ENCODE data around the gene NIBAN1. TPM values are rescaled to one million over a fixed set of nuclear protein-coding genes. Genes with fewer than 3 reads are reported as not detected.

NIBAN1 gene
- total RNA-seq, 1 donor from 2014 or later, result 27.5 TPM

DNA sequence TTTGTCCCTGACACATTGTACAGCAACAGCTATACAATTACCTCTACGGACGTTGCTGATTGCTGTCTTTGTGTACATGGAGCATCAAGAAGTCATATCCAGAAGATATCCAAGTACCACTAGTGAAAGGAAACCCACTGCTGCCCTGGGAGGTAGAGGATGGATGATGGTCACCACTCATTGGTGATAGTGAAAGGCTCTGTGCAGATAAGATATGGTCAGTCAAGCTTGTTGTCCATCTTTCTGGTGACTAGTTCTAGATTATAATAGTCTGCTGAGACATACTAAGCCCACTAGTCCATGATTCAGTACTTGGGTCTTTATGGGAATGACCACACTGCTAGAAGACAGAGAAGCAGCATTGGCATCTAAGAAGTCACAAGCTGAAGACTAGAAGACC lies 30.3 kb downstream of the NIBAN1 start:
- no peak for ATAC-seq

DNA sequence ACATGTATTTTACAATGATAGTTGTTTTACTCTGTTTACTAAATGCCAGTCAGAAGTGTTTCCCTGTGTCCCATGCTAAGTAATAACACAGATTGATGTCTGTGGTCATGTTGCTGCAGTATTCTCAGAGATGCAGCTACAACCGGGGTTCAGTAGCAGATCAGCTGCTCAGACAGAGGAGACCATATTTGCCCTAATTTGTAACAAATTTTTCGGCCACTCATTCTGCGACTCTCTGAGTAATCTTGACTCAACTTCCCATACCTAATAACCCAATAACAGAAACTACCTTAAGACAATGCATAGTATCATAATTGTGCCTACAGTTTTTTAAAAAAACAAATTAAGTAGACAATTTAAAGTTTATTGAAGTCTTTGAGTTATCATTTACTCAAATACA lies 32.6 kb downstream of the NIBAN1 start:
- ATAC-seq, result no peak

DNA sequence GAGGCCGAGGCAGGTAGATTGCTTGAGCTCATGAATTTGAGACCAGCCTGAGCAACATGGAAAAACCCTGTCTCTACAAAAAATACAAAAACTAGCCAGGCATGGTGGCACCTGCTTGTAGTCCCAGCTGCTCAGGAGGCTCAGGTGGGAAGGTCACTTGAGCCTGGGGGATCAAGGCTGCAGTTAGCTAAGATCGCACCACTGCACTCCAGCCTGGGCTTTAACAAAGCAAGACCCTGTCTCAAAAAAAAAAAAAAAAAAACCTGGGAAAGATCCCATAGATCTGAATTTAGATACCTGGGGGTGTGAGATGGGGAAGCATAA lies 32.9 kb downstream of the NIBAN1 start:
- ATAC-seq, result no peak

DNA sequence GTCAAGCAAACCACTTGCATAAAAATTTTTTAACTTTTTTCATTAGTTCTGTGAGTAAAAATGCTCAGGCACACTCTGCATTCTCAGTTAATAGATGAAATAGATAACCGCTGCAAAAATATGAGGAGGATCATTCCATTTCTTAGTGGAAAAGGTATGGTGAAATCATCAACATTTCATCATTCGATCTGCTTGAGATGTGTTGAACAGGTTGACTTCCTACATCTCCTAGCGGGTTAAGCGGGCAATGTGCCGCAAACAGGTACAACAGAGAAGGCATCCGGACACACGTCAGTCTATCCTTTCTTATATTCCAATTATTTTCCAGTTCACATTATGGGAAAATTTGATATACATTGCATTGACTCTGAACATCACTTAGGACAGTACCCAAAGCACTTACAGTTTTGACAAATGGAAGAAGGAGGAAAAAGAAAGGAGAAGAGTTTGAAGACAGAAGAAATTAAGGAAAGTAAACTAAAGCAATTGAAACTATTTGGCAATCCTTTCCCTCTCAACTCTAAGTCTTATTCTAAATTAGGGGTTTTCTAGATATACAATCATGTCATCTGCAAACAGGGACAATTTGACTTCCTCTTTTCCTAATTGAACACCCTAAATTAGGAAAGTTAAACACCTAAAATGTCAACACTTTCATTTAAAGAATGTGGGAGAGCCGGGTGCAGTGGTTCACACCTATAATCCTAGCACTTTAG lies 33.5 kb downstream of the NIBAN1 start:
- no peak for ATAC-seq

DNA sequence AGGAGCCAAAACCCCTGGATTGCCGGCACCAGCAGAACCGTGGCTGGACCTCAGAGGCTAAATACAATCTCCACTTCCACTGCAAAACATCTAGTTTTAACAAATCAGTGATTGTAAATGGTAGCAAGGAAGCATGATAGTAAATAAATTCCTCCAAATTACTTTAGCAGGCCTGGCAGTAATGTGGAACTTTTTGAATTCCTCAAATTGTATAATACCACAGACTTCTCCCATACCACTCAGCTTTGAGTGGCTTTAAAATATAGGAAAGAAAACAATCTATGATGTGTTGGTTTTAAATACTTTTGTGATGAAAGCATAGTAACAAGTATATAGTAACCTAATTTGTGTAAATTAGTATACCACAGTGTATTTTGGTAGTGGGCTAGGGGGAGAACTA lies 34.1 kb downstream of the NIBAN1 start:
- ATAC-seq, result no peak

DNA sequence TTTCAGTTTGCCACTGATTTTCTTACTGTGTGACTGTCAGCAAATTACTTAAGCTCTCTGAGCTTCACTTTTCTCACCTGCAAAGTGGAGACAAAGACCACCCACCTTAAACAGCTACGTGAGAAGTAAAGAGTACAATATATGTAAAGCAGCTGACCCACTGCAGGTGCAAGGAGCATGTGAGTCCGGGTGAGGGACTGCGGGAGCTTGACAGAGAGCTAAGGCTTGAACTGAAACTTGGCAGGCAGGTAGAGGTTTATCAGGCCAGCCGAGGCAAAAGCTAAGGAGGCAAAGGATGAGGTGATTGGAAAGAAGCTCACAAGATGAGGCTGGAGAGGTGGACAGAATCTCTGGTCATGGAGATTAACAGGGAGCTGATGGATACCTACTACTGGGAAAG lies 36.6 kb downstream of the NIBAN1 start:
- no peak for ATAC-seq

DNA sequence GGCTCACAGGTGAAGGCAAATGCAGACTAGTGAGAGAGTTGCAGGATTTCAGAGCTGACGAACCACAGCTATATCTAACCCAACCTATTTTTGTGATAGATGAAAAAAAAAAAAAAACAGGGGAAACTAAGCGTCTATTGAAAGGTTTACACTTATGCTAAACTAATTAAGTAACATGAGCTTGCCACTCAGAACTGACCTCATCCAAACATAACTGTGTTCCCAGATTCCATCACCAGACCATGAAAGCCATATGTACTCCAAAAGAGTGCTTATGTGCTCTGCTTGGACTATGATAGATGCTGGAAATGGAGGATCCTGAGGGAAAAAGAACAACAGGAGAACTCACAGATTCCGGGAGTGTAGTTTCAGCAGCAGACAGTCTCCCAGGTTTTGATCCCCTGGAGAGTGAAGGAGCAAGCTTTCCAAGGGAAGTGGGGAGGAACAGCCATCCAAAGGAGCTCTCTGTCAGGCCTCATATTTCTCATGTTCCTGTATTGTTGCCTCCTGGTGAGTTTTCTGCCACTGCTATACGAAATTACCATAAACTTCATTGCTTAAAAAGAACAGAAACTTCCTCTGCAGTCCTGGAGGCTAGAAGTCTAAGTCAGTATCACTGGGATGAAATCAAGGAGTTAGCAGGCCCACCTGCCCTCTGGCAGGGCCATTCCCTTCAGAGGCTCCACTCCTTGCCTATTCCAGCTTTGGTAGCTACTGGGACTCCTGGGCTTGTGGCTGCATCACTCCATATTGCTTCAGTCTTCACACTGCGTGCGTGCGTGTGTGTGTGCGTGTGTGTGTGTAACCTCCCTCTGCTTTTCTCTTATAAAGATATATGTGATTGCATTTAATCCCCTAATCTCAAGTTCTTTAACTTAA lies 38.1 kb downstream of the NIBAN1 start:
- no peak for ATAC-seq

DNA sequence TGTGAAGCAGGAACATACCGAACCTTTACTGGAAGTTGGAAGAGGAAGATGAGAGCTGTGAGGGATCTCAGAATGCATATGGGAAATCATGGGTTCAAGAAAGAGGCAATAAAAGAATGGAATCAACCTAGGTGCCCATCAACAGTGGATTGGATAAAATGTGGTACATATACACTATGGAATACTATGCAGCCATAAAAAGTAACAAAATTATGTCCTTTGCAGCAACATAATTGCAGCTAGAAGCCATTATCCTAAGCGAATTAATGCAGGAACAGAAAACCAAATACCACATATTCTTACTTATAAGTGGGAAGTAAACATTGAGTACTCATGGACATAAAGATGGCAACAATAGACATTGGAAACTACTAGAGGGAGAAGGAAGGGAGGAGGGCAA lies 40.4 kb downstream of the NIBAN1 start:
- ATAC-seq, result no peak

DNA sequence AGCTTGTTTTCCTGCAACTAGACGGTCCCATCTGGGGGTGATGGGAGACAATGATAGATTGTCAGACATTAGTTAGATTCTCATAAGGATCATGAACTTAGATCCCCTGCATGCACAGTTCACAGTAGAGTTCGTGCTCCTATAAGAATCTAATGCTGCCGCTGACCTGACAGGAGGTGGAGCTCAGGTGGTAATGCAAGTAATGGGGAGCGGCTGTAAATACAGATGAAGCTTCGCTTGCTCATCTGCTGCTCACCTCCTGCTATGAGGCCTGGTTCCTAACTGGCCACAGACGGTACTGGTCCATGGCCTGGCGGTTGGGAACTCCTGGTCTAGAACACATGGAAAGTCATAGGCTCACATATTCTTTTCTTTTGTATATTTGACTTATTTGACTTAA lies 42.0 kb downstream of the NIBAN1 start:
- no peak for ATAC-seq

DNA sequence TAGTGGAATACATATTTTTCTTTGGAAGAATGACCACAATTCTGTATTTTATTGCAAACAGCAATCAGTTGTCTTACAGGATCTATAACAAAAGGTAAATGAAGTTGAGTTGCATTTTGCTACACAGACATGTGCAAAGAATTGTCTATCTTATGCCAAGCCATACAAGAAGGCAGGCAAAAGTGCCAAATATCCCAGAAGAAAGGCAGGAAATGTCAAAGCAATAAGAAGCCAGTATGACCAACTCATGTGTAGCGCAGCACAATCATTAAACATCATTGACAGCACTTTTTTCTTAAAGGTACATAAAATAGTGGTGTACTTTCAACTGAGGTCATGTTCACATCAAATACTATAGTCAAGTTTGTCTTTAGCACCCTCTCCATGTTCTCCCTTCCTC lies 42.7 kb downstream of the NIBAN1 start:
- ATAC-seq, result no peak

DNA sequence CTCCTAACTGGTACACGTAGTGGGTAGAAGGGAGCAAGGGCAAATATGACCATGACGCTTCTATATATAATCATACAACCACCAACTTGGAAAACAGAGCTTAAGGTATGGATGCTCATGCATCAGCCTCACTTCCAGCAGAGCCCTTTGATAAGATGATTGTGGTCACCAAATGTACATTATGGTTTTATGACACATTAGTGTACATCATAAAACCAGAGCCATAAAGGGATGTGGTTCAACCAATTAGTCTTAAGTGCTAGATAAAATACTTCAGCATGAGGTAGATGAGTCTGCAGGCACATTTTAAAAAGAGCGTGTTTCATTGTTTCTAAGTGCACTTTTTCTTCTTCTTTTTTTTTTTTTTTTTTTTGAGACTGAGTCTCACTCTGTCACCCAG lies 43.7 kb downstream of the NIBAN1 start:
- ATAC-seq, result no peak

DNA sequence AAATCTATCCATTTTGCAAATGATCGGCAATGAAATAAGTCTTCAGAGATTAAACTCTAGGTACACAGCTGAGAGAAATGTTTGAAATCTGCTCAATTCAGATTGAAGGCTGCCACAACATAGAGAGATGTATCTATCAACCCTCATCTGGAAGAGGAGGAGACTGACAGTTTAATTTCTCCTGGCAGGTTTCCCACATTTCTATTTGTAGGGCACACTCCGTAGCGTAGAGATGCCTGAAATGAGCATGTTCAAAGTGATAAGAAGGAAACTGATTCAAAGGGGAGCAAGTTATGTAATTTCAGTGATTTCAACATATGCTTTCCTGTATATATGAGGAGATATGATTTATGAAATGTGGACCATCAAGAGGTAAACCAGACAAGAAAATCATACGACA lies 44.1 kb downstream of the NIBAN1 start:
- ATAC-seq, result peak; percentile 52

DNA sequence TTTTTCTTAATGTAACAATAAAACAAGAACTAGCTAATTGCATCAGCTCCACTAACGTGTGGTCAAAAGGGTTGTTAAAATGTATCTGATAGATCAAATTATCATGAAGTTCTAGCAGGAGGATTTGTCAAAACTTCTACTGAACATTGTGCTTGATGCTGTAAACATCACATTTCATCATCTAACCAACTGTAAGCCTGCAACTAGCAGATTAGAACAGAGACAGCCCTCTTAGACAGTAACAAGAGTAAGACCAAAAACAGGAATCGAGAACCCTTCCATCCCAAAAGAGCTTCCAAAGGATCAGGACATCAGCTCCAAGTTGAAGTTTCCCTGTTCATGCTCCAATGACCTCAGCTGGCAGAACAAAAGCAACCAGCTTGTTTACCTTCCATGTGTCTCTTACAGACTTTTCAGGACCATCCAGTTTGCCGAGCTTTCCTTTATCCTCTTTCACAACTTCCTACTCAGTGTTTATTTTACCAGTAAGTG lies 44.6 kb downstream of the NIBAN1 start:
- peak; percentile 95 for ATAC-seq

DNA sequence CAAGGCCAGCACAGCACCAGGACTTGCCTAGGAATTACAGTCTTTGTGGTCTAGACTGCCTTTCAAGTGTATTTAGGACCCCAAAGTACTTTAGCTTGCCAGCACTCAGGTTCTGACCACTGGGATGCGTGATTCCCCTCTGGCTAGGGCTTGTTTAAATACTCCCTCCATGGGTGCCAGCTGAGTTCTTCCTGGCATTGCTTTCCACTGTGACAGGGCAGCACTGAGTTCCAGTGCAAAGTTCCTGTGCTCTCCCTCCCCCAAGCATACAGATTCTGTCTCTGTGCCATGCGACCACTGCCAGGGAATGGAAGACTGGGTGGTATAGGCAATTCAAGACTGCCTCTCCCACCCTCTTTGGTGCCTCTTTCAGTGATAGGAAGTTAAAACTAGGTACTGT lies 45.9 kb downstream of the NIBAN1 start:
- no peak for ATAC-seq

Other genes starting within 250 kb of the NIBAN1 start
- gene EDEM3, start 219.7 kb downstream of the NIBAN1 start, total RNA-seq, result 18.2 TPM
- 12.6 TPM for gene RNF2, start 71.0 kb upstream of the NIBAN1 start, total RNA-seq
- gene TRMT1L, start 182.4 kb upstream of the NIBAN1 start, total RNA-seq, result 13.5 TPM
- gene SWT1, start 182.7 kb upstream of the NIBAN1 start, total RNA-seq, result 2.4 TPM

Measured in esophagus mucosa (tissue), 1 donor.